HepG2 (cell line): ENCODE data around the gene MED22. TPM values are rescaled to one million over a fixed set of nuclear protein-coding genes. Genes with fewer than 3 reads are reported as not detected.

Experiments
- CREBL2 ChIP-seq: sonication (generic); formaldehyde crosslinking; IDR thresholded peaks from 2 replicates; pipeline ENCODE4 v1.8.1; 2023; ENCODE audit warnings: missing genetic modification reagents, mild to moderate bottlenecking, borderline replicate concordance
- FOXO4 ChIP-seq: sonication (generic); formaldehyde crosslinking; conservative IDR thresholded peaks from 2 replicates; pipeline ENCODE4 v1.8.1; 2023; ENCODE audit warnings: missing genetic modification reagents
- GLMP ChIP-seq: sonication (generic); formaldehyde crosslinking; IDR thresholded peaks from 2 replicates; pipeline ENCODE4 v1.9.0; 2021; ENCODE audit warnings: missing genetic modification reagents, mild to moderate bottlenecking, borderline replicate concordance
- HOMEZ ChIP-seq: IDR thresholded peaks from 2 replicates; pipeline ENCODE4 v1.6.1; 2016; ENCODE audit warnings: low read depth
- IRF9 ChIP-seq: sonication (generic); formaldehyde crosslinking; IDR thresholded peaks from 2 replicates; pipeline ENCODE4 v1.8.0; 2022; ENCODE audit warnings: missing genetic modification reagents, mild to moderate bottlenecking, borderline replicate concordance
- KMT2A ChIP-seq: sonication (generic); formaldehyde crosslinking; IDR thresholded peaks from 2 replicates; pipeline ENCODE4 v1.4.0; 2020; ENCODE audit warnings: missing genetic modification reagents
- NFYB ChIP-seq: sonication (generic); formaldehyde crosslinking; IDR thresholded peaks from 2 replicates; pipeline ENCODE4 v1.4.0; 2020; ENCODE audit warnings: missing genetic modification reagents
- NR3C1 ChIP-seq: sonication (generic); formaldehyde crosslinking; IDR thresholded peaks from 2 replicates; pipeline ENCODE4 v1.4.0; 2020; ENCODE audit warnings: missing genetic modification reagents
- SMARCC2 ChIP-seq: fragments of 450-650 bp; IDR thresholded peaks from 2 replicates; pipeline ENCODE4 v1.6.1; 2017; ENCODE audit warnings: antibody characterized with exemption, mild to moderate bottlenecking
- SOX6 ChIP-seq, 2 experiments: fragments of 450-650 bp in 1 of 2; sonication (generic) in 1 of 2; formaldehyde crosslinking in 1 of 2; IDR thresholded peaks; 2 replicates each; pipeline versions ENCODE4 v1.4.0 to v1.6.1; 2017 to 2020; ENCODE audit warnings: antibody characterized with exemption in 1 of 2, mild to moderate bottlenecking in 1 of 2, missing genetic modification reagents in 1 of 2
- TMF1 ChIP-seq: sonication (generic); formaldehyde crosslinking; IDR thresholded peaks from 2 replicates; pipeline ENCODE4 v1.8.1; 2022; ENCODE audit warnings: low read depth, missing genetic modification reagents
- YEATS4 ChIP-seq: sonication (generic); formaldehyde crosslinking; IDR thresholded peaks from 2 replicates; pipeline ENCODE4 v1.4.0; 2020; ENCODE audit warnings: missing genetic modification reagents, borderline replicate concordance
- ZFP90 ChIP-seq: sonication (generic); formaldehyde crosslinking; IDR thresholded peaks from 2 replicates; pipeline ENCODE4 v1.8.0; 2022; ENCODE audit warnings: missing genetic modification reagents, mild to moderate bottlenecking, inconsistent platforms, borderline replicate concordance
- ZMAT3 ChIP-seq: sonication (generic); formaldehyde crosslinking; conservative IDR thresholded peaks from 2 replicates; pipeline ENCODE4 v1.7.0; 2021; ENCODE audit warnings: missing genetic modification reagents
- ZMYM3 ChIP-seq: sonication (generic); formaldehyde crosslinking; IDR thresholded peaks from 2 replicates; pipeline ENCODE4 v1.5.1; 2020; ENCODE audit warnings: mild to moderate bottlenecking, missing genetic modification reagents
- ZNF138 ChIP-seq: sonication (generic); formaldehyde crosslinking; IDR thresholded peaks from 2 replicates; pipeline ENCODE4 v1.5.0; 2020; ENCODE audit warnings: mild to moderate bottlenecking, low read depth, missing genetic modification reagents
- ZNF564 ChIP-seq: sonication (generic); formaldehyde crosslinking; IDR thresholded peaks from 2 replicates; pipeline ENCODE4 v1.8.1; 2023; ENCODE audit warnings: mild to moderate bottlenecking, missing genetic modification reagents
- ZNF781 ChIP-seq: sonication (generic); formaldehyde crosslinking; IDR thresholded peaks from 2 replicates; pipeline ENCODE4 v1.5.1; 2020; ENCODE audit warnings: borderline replicate concordance, mild to moderate bottlenecking, missing genetic modification reagents; ENCODE audit errors: not compliant biosample characterization
- ZSCAN9 ChIP-seq: IDR thresholded peaks from 2 replicates; pipeline ENCODE4 v1.6.1; 2016; ENCODE audit warnings: borderline replicate concordance
- polyA plus RNA-seq, 8 experiments: library from polyadenylated mRNA; depleted of rRNA in 3 of 8; stranded (reverse) in 7 of 8; unstranded in 1 of 8; fragments of >200 nt; fragmentation: Illumina TruSeq in 4 of 8; extraction: Trizol in 4 of 8; gene quantifications; 2 replicates each; pipeline versions ENCODE4 v1.2.1 to v1.2.3, GENCODE V29; 2011 to 2016; ENCODE audit warnings: low read depth in 4 of 8, missing spikeins in 1 of 8, mixed read lengths in 1 of 8; ENCODE audit not compliant: insufficient read depth in 1 of 8
- total RNA-seq, 5 experiments: library from RNA; depleted of rRNA; stranded (reverse); fragments of >200 nt; fragmentation: Illumina TruSeq; extraction: Trizol; gene quantifications; 2 replicates each; pipeline ENCODE4 v1.2.3, GENCODE V29; 2016; ENCODE audit warnings: low read depth in 1 of 5

The MED22 gene
- total and polyA plus RNA-seq, 2 of the 13 experiments (the other 11 are each of a cell fraction or from before 2014, with no cell fraction given), result 15.8 to 22.1 TPM

- TF ChIP-seq ZFP90 (CRISPR knock-in tag), result no peak
- peak; percentile 86; the same call in 1 of the 2 replicates for TF ChIP-seq ZNF138 (CRISPR knock-in tag)
- no peak for TF ChIP-seq ZNF781
- no peak for TF ChIP-seq ZNF564 (CRISPR knock-in tag)
- TF ChIP-seq ZMYM3 (CRISPR knock-in tag), result peak; percentile 37; the same call in 1 of the 2 replicates
- TF ChIP-seq ZMAT3 (CRISPR knock-in tag), result no peak
- TF ChIP-seq IRF9 (CRISPR knock-in tag), result no peak
- no peak for TF ChIP-seq CREBL2
- TF ChIP-seq HOMEZ, result no peak; the same call in 1 of the 2 replicates
- no peak for TF ChIP-seq SMARCC2
- TF ChIP-seq KMT2A, result peak; percentile 26; the same call in 1 of the 2 replicates
- TF ChIP-seq GLMP, result no peak
- no peak for TF ChIP-seq FOXO4 (CRISPR knock-in tag)
- TF ChIP-seq ZSCAN9 (CRISPR knock-in tag), result no peak
- TF ChIP-seq YEATS4 (CRISPR knock-in tag), result no peak; the same call in 1 of the 2 replicates
- TF ChIP-seq NFYB (CRISPR knock-in tag), result no peak
- no peak for TF ChIP-seq TMF1 (CRISPR knock-in tag)
- TF ChIP-seq SOX6 (IDR thresholded peaks at IDR 0.05), result no peak
- no peak for TF ChIP-seq SOX6 (CRISPR knock-in tag; IDR thresholded peaks at IDR 0.05)
- no peak for TF ChIP-seq NR3C1 (CRISPR knock-in tag)
Measured at GRCh38 chr9:133375116-133375723, 27.3 kb upstream of the MED22 start (continued).
